ENCODE data around the gene SEMA6D. TPM values are rescaled to one million over a fixed set of nuclear protein-coding genes. Genes with fewer than 3 reads are reported as not detected.
A peak's percentile ranks its signal among the peaks of the same experiment; 100 is the strongest.
"Not testable (repeated sequence)": the region's sequence is repeated elsewhere in the genome, so short reads cannot be mapped to it uniquely, and the experiment has no call there.

SEMA6D gene
- total RNA-seq, 1 experiment from 2014 or later, result 3.7 TPM

- H3K27me3 ChIP-seq (replicated peaks), result 0 out of 2 replicates have a peak, but pooled peaks cover 4% of the 10 kb centered on the region
- no peak overlapping the region for H3K4me3 ChIP-seq
- DNase-seq (ENCODE audit: low read depth in 1 of 2, low spot score in 2 of 2), result no peak
Measured at GRCh38 chr15:47724346-47724745, 7.0 kb downstream of the SEMA6D start.

DNA sequence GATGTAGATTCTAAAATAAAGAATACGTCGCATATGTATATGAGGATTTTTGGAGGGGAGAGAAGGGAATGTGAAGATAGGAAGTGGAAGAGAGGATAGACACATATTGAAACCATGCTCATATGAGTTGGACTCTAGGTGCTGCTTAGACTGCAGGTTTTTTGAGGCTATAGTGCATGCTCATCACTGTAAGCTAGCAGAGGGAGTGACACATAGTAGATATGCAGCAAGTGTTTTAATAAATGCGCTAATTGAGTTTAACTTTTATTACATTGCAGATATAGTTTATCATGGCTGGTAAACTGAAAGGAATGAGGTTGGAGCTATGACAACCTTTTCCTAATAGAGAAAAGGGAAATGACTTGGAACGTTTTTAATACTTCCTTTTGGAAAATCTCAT lies 7.7 kb downstream of the SEMA6D start:
- no peak for DNase-seq (ENCODE audit: low read depth in 1 of 2, low spot score in 2 of 2)
- no peaks in the 10 kb centered on the region for H3K27me3 ChIP-seq (replicated peaks)
- no peak overlapping the region for H3K27ac ChIP-seq
- no peaks in the 10 kb centered on the region for H3K9me3 ChIP-seq (replicated peaks)
- no peaks in the 10 kb centered on the region for H3K36me3 ChIP-seq
- no peak overlapping the region for H3K4me3 ChIP-seq
- 0 out of 2 replicates have a peak, but pooled peaks cover 3% of the 10 kb centered on the region for H3K4me1 ChIP-seq (replicated peaks)

More at GRCh38 chr15:47724346-47724745, 7.0 kb downstream of the SEMA6D start:
- no peak overlapping the region for H3K27ac ChIP-seq
- no peaks in the 10 kb centered on the region for H3K36me3 ChIP-seq
- H3K4me1 ChIP-seq (replicated peaks), result 0 out of 2 replicates have a peak, but pooled peaks cover 7% of the 10 kb centered on the region
- H3K9me3 ChIP-seq (replicated peaks), result no peaks in the 10 kb centered on the region

GRCh38 chr15:47725906-47726305 lies 8.6 kb downstream of the SEMA6D start:
- no peak for DNase-seq (ENCODE audit: low read depth in 1 of 2, low spot score in 2 of 2)
- Histone ChIP-seq H3K4me1 (replicated peaks) (no peaks in the 10 kb centered on the region), H3K9me3 (replicated peaks) (no peaks in the 10 kb centered on the region), H3K27me3 (replicated peaks) (no peaks in the 10 kb centered on the region), H3K27ac (no peak overlapping the region), H3K4me3 (no peak overlapping the region), H3K36me3 (no peaks in the 10 kb centered on the region)

- DNase-seq (ENCODE audit: low read depth in 1 of 2, low spot score in 2 of 2), result no peak
- Histone ChIP-seq H3K27ac (no peak overlapping the region), H3K27me3 (replicated peaks) (no peaks in the 10 kb centered on the region), H3K9me3 (replicated peaks) (no peaks in the 10 kb centered on the region), H3K4me1 (replicated peaks) (no peaks in the 10 kb centered on the region), H3K4me3 (no peak overlapping the region), H3K36me3 (no peaks in the 10 kb centered on the region)
Measured at GRCh38 chr15:47726399-47726823, 9.1 kb downstream of the SEMA6D start.

GRCh38 chr15:47727137-47727536 lies 9.8 kb downstream of the SEMA6D start:
- no peak overlapping the region for H3K4me3 ChIP-seq
- no peaks in the 10 kb centered on the region for H3K9me3 ChIP-seq (replicated peaks)
- H3K27ac ChIP-seq, result no peak overlapping the region
- H3K36me3 ChIP-seq, result no peaks in the 10 kb centered on the region
- no peaks in the 10 kb centered on the region for H3K4me1 ChIP-seq (replicated peaks)
- H3K27me3 ChIP-seq (replicated peaks), result no peaks in the 10 kb centered on the region
- no peak for DNase-seq (ENCODE audit: low read depth in 1 of 2, low spot score in 2 of 2)

DNA sequence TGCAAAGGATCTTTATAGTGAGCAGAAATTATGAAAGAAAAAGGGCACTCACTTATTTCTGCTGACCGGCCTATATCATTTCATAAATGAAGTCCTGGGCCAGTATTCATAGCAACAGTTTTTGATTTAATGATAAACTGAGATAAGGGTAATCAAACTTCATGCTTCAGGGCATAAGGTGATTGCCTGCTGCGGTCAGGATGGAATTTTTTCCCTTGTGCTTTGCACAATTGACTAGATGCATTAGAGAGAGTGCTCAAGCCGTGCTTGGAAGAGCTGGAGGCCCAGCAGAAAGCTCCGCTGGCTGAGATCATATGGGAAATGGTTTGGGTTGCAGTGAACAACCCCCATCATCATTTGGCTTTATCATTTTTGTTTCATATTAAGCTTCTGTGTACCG lies 10.4 kb downstream of the SEMA6D start:
- DNase-seq (ENCODE audit: low read depth in 1 of 2, low spot score in 2 of 2), result no peak

DNA sequence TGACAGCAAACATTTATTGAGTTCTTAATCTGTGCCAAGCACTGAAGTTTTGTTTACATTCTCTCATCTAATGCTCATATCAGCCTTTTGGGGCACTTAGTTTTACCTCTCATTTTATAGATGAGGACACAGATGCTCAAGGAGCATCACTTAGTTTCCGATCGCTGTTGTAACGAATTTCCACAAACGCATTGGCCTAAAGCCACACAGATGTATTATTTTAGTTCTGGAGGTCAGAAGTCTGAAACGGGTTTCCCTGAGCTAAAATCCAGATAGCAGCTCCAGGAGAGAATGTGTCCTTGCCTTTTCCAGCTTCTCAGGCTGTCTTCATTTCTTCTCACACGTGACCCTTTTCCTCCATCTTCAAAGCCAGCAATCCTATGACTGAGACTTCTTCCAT lies 11.1 kb downstream of the SEMA6D start:
- H3K27ac ChIP-seq, result no peak overlapping the region
- no peaks in the 10 kb centered on the region for H3K36me3 ChIP-seq
- no peaks in the 10 kb centered on the region for H3K4me1 ChIP-seq (replicated peaks)
- no peaks in the 10 kb centered on the region for H3K9me3 ChIP-seq (replicated peaks)
- H3K4me3 ChIP-seq, result no peak overlapping the region
- H3K27me3 ChIP-seq (replicated peaks), result no peaks in the 10 kb centered on the region
- DNase-seq (ENCODE audit: low read depth in 1 of 2, low spot score in 2 of 2), result no peak

More for the DNA sequence above, 10.4 kb downstream of the SEMA6D start:
- no peak overlapping the region for H3K27ac ChIP-seq
- no peaks in the 10 kb centered on the region for H3K36me3 ChIP-seq
- H3K27me3 ChIP-seq (replicated peaks), result no peaks in the 10 kb centered on the region
- no peaks in the 10 kb centered on the region for H3K4me1 ChIP-seq (replicated peaks)
- H3K9me3 ChIP-seq (replicated peaks), result no peaks in the 10 kb centered on the region
- no peak overlapping the region for H3K4me3 ChIP-seq

DNA sequence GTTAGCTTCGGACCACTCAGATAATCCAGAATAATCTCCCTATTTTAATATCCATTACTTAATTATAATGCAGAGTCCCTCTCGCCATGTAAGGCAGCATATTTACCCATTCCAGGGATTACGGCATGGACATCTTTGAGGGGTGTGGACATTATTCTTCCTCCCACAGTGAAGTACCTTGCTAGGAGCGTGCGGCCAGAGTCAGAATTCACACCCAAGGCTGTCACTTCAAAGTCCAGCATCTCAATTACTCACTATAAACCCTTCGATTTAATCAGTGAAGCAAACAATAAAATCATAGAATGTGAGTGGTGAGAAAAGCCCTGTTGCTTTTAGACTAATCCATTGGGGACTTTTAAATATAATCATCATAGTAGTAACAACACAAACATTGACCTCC lies 11.6 kb downstream of the SEMA6D start:
- H3K27ac ChIP-seq, result no peak overlapping the region
- no peaks in the 10 kb centered on the region for H3K36me3 ChIP-seq
- no peak for DNase-seq (ENCODE audit: low read depth in 1 of 2, low spot score in 2 of 2)
- H3K27me3 ChIP-seq (replicated peaks), result no peaks in the 10 kb centered on the region
- H3K9me3 ChIP-seq (replicated peaks), result no peaks in the 10 kb centered on the region
- no peak overlapping the region for H3K4me3 ChIP-seq
- H3K4me1 ChIP-seq (replicated peaks), result no peaks in the 10 kb centered on the region

DNA sequence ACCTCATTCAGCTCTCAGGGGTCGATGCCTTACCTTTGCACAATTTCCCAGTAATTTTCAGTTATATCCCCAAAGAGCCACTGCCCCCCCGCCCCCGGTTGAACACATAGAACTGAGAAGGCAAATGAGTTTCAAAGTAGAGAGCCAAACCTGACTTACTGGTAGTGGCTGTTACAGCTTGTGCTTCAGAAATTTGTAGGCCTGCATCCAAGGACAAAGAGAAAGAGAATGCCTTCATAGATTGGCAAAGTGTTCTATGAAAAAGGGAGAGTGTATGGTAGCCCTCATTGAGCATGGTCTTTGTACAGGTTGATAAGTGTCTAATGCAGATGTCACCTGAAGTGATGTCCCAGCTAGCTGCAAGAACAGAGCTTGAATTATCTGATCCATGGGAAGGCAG lies 13.9 kb downstream of the SEMA6D start:
- Histone ChIP-seq H3K4me1 (replicated peaks) (peaks cover 6% of the 10 kb centered on the region), H3K4me3 (no peak overlapping the region), H3K27me3 (replicated peaks) (no peaks in the 10 kb centered on the region), H3K9me3 (replicated peaks) (no peaks in the 10 kb centered on the region), H3K36me3 (no peaks in the 10 kb centered on the region), H3K27ac (no peak overlapping the region)
- DNase-seq (ENCODE audit: low read depth in 1 of 2, low spot score in 2 of 2), result no peak

DNA sequence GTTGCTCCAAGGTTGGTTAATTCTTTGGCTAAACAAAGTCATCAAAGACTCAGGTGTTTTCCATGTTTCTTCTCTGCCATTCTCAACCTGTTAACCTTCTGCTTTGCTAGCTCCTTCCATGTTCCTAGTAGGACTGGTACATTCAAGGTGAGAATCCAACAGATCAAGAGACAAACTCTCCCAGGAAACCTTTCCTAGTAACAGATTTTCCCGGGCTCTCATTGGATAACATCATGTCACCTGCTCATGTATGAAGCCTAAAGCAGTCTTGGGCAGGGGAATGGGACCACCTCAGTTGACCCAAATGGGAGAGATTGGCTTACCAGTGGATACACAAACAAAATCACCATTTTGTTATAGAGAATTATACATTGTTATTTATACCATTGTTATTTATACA lies 14.9 kb downstream of the SEMA6D start:
- no peaks in the 10 kb centered on the region for H3K36me3 ChIP-seq
- H3K9me3 ChIP-seq (replicated peaks), result no peaks in the 10 kb centered on the region
- DNase-seq (ENCODE audit: low read depth in 1 of 2, low spot score in 2 of 2), result no peak
- H3K4me1 ChIP-seq (replicated peaks), result peaks cover 12% of the 10 kb centered on the region
- H3K4me3 ChIP-seq, result no peak overlapping the region
- no peaks in the 10 kb centered on the region for H3K27me3 ChIP-seq (replicated peaks)
- H3K27ac ChIP-seq, result no peak overlapping the region

- no peaks in the 10 kb centered on the region for H3K27me3 ChIP-seq (replicated peaks)
- H3K4me1 ChIP-seq (replicated peaks), result peaks cover 12% of the 10 kb centered on the region
- H3K4me3 ChIP-seq, result no peak overlapping the region
- H3K27ac ChIP-seq, result no peak overlapping the region
- H3K9me3 ChIP-seq (replicated peaks), result no peaks in the 10 kb centered on the region
- no peak for DNase-seq (ENCODE audit: low read depth in 1 of 2, low spot score in 2 of 2)
- no peaks in the 10 kb centered on the region for H3K36me3 ChIP-seq
Measured at GRCh38 chr15:47733085-47733484, 15.8 kb downstream of the SEMA6D start.

GRCh38 chr15:47736143-47736786 lies 19.0 kb downstream of the SEMA6D start:
- no peaks in the 10 kb centered on the region for H3K36me3 ChIP-seq
- H3K27me3 ChIP-seq (replicated peaks), result no peaks in the 10 kb centered on the region
- H3K4me1 ChIP-seq (replicated peaks), result peaks cover 12% of the 10 kb centered on the region
- peak in 1 of 2 experiments; percentile 39 for DNase-seq (ENCODE audit: low read depth in 1 of 2, low spot score in 2 of 2)
- H3K9me3 ChIP-seq (replicated peaks), result no peaks in the 10 kb centered on the region
- no peak overlapping the region for H3K4me3 ChIP-seq
- no peak overlapping the region for H3K27ac ChIP-seq

- no peaks in the 10 kb centered on the region for H3K36me3 ChIP-seq
Measured at GRCh38 chr15:47737477-47737876, 20.2 kb downstream of the SEMA6D start.

GRCh38 chr15:47738144-47738825 lies 21.0 kb downstream of the SEMA6D start:
- H3K4me1 ChIP-seq (replicated peaks), result peaks cover 12% of the 10 kb centered on the region
- H3K27ac ChIP-seq; H3K9me3 ChIP-seq (replicated peaks): not testable (repeated sequence)

More at GRCh38 chr15:47737477-47737876, 20.2 kb downstream of the SEMA6D start:
- Histone ChIP-seq H3K4me3 (no peak overlapping the region), H3K4me1 (replicated peaks) (peaks cover 12% of the 10 kb centered on the region), H3K27me3 (replicated peaks) (no peaks in the 10 kb centered on the region), H3K27ac (no peak overlapping the region), H3K9me3 (replicated peaks) (no peaks in the 10 kb centered on the region)
- DNase-seq (ENCODE audit: low read depth in 1 of 2, low spot score in 2 of 2), result no peak

More at GRCh38 chr15:47738144-47738825, 21.0 kb downstream of the SEMA6D start:
- not testable (repeated sequence) for H3K27me3 ChIP-seq (replicated peaks); H3K36me3 ChIP-seq; DNase-seq (ENCODE audit: low read depth in 1 of 2, low spot score in 2 of 2); H3K4me3 ChIP-seq
